Inferior parietal cortex (tissue), 1 donor: ENCODE data around the gene FCHO1.

Experiments
- DNase-seq: peaks from one replicate; pipeline ENCODE4 v3.0.0-alpha.2; 2016; ENCODE audit errors: extremely low spot score

The FCHO1 gene

DNA sequence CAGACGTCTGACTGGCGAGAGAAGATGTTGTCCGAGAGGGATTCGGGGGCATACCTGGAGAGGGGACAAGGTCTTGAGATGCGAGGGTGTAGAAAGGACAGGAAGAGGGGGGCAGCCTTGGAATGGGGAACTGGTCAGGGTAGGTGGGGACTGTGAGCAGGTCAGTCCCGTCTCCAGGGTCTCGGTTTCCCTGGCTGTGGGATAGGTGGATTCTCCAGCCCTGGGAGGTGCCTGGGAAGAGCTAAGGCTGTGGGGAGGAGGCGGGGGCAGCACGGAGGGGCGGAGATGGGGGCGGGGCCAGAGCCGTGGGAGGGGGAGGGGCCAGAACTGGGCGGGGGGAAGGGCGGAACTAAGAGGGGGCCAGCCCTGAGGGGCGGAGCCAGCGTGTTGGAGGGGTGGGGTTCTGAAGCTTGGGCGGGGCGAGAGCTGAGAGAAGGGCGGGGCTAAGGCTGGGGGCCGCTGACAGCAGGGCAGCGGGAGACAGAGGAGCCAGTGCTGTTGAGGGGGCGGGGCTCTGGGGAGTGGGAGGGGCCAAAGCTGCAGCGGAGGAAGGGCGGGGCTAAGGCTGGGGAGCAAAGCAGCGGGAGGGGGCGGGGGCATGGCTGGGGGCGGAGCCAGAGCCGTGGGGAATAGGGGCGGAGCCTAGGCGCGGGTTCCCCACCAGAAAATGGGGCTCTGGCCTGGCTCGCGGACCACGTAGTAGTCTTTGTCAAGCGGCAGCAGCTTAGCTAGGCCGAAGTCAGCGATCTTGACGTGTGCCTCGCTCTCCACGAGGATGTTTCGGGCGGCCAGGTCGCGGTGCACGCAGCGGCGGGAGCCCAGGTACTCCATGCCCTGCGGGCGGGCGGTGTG is 79.5 kb downstream of the FCHO1 start:
- DNase-seq, result peak; percentile 26

DNA sequence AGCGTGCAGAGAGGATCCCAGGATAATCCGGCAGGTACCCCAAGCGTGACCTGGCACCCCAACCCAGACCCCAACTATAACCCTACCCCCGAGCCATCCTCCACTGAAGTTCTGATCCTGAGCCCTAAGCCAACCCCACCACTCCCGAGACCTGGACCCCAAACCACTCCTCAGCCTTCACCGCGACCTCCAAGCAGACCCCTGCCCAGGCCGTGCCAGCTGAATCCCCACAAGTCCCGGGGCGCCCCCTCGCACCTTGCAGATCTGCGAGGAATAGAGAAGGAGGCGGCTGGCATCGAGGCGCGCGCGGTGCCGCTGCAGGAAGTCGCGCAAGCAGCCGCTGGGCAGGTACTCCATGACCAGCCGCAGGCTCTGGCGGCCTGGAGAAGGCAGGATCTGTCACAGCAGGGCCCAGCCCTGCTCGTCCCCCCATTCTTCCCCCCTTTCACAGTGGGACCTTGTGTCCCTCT is 80.2 kb downstream of the FCHO1 start:
- DNase-seq, result no peak

DNA sequence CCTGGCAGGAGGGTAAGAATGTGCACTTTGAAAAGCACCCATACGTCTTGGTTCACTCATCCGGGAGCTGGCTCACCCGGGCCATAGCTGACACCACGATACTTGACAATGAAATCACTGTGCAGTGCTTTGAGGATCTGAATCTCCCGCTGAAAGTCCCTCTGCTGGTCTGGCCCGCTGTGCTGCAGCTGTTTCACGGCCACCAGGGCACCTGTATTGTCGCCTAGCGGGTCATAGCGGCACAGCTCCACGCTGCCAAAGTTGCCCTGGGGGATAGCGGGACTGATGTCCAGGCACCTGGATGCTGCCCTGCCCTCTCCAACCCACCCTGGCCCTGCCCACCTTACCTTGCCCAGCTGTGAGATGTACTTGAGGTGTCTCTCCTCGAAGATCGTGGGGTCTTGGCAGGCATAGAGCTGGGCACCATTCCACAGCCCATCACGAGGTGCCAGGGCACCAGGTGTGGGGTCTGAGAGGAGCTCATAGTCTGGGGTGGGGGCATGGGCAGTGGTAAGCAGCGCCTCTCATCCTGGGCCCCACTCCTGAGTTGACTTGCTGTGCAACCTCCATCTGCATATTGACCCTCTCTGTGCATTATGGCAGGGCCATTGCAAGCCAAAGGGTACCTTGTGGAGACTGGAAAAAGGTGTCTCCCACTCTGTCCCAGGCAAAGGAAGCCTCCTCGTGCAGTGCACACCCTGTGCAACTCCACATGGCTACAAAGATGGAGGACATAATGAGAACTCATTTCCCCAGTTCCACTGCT is 81.3 kb downstream of the FCHO1 start:
- DNase-seq, result no peak

DNA sequence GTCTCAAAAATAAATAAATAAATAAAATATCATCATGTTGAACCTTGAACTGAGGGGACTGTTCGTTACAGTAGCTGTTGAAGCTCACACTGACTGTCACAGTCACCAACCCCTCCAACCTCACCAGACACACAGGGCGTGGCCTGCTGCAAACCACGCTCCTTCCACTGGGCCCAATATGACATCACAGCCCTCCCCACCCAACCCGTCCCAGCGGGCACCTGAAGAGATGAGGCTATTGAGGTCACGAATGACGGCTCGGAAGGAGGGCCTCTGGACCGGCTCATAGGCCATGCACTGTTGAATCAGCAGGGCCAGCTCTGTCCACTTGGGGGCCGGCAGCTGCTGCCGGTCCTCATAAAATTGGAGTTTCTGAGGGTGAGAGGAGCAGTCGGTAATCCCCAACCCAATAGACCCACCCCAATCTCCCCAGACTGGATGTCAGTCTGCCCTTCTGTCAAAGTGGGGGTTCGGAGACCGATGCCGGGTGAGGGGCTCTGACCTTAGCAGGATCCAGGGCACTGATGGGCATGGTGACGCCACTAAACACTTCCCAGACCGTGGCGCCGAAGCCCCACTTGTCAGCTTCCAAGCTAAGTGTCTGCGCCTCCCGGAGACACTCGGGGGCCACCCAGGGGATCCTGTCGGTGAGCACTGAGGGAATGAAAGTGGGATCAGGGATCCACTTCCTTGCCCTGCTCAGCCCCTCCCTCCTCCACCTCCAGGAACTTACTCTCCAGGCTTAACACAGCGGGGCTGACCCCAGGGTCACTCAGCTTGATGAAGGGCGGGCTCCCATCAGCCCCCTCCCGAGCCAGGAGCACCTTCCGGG is 83.3 kb downstream of the FCHO1 start:
- no peak for DNase-seq

DNA sequence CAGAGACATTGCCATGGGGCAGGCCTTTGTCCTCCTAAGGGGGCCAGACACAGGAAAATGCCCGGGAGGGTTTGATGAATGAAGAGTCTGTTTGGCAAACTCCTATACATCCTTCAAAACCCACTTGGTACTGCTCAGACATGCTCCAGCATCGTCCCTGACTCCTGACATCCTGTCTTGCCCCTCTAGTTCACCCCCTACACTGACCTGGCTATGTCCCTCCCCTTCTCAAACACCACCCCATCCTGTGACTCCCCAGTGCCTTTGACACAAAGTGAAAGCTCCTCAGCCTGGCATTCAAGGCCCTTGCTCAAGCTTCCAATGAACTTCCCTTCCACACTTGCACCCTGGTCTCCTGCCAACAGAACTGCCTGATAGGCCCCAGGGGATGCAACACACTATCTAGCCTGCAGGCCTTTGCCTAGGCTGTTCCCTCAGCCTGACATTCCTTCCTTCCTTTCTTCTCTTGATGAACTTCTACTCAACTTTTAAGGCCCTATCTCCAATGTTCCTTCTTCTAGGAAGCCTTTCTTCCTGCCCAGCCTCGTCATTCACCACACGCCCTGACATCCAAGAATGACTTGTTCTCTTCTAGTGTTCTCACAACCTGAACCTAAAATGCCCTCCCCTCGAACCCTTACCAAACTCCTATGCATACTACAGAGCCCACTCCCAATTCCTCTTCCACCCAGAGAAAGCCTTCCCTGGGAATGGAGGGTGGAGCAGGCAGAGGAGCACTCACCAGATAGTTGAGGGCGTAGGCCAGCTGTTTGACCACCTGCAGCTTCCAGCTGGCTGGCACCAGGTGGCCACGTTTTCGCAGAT is 84.1 kb downstream of the FCHO1 start:
- no peak for DNase-seq

DNA sequence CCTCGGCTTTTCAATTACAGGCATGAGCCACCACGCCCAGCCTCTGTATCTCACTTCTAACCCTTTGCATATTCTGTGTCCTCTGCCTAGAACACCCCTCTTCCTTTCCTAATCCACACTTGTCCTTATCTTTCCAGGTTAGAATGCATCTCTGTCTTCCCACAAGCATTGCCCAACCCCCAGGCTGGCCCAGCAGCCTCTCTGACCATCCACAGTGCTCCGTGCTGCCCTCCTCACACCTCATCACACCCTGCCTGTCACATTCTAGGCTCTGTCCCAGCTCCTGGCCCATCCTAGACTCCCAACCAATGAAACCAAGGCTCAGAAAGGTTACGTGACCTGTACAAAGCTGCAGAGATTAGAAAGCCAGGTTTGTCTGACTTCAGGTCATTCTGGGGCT is 85.3 kb downstream of the FCHO1 start:
- no peak for DNase-seq

DNA sequence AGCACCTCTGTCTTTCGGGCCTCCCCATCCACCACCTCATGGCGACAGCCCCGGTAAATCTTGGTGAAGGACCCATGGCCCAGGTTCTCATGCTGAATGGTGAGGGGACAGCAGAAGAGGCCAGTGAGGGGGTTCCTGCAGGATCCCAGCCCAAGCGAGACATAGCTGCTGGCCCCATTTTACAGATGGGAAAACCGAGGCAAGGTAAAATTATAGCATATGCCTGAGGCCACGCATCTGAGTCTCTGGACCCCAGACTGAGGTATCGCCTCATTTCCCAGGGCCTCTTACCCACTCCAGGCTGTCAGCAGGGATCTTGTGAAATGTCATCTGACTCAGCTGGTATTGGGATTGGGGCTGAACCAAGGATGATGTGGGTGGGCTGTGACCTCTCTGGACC is 86.7 kb downstream of the FCHO1 start:
- no peak for DNase-seq
